ENCODE results near the gene CDC42BPB.
A peak's percentile ranks its signal among the peaks of the same experiment; 100 is the strongest.

The CDC42BPB gene, protein sequence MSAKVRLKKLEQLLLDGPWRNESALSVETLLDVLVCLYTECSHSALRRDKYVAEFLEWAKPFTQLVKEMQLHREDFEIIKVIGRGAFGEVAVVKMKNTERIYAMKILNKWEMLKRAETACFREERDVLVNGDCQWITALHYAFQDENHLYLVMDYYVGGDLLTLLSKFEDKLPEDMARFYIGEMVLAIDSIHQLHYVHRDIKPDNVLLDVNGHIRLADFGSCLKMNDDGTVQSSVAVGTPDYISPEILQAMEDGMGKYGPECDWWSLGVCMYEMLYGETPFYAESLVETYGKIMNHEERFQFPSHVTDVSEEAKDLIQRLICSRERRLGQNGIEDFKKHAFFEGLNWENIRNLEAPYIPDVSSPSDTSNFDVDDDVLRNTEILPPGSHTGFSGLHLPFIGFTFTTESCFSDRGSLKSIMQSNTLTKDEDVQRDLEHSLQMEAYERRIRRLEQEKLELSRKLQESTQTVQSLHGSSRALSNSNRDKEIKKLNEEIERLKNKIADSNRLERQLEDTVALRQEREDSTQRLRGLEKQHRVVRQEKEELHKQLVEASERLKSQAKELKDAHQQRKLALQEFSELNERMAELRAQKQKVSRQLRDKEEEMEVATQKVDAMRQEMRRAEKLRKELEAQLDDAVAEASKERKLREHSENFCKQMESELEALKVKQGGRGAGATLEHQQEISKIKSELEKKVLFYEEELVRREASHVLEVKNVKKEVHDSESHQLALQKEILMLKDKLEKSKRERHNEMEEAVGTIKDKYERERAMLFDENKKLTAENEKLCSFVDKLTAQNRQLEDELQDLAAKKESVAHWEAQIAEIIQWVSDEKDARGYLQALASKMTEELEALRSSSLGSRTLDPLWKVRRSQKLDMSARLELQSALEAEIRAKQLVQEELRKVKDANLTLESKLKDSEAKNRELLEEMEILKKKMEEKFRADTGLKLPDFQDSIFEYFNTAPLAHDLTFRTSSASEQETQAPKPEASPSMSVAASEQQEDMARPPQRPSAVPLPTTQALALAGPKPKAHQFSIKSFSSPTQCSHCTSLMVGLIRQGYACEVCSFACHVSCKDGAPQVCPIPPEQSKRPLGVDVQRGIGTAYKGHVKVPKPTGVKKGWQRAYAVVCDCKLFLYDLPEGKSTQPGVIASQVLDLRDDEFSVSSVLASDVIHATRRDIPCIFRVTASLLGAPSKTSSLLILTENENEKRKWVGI (N-terminal part only)

GRCh38 chr14:103057372-103058163, at the start of gene CDC42BPB:
Gene CDC42BPB, minus strand, starts transcription at chr14:103057549. Its CDS starts 376 bp downstream, at chr14:103057173.
- DNase-seq, result peak; percentile 83

DNA sequence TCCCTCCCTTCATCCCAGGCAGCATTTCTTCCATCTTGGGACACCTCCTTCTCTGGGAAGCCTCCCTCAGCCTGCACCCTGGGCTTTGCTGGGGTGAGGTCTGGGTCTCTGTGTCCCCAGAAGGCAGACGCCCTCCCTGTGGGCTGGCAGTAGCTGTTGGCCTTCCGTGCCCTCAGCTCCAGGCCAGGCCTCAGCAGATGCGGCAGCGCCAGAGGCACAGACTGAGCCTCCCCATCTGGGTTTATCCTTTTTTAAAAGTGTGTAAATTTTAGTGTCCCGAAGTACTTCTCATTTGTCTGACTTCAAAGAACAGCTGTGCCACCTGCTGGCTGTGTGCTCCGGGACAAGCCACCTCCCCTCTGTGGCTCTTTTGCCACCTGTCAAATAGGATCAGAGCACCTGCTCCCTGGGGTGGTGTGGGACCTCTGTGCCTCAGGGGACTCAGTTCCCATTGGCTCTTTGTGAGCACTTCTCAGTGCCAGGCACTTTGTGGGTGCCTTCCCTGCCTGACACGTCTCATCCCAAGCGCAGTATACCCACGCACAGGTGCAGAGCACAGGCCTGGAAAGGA, 48.3 kb upstream of the CDC42BPB start:
- DNase-seq, result peak; percentile 30

DNA sequence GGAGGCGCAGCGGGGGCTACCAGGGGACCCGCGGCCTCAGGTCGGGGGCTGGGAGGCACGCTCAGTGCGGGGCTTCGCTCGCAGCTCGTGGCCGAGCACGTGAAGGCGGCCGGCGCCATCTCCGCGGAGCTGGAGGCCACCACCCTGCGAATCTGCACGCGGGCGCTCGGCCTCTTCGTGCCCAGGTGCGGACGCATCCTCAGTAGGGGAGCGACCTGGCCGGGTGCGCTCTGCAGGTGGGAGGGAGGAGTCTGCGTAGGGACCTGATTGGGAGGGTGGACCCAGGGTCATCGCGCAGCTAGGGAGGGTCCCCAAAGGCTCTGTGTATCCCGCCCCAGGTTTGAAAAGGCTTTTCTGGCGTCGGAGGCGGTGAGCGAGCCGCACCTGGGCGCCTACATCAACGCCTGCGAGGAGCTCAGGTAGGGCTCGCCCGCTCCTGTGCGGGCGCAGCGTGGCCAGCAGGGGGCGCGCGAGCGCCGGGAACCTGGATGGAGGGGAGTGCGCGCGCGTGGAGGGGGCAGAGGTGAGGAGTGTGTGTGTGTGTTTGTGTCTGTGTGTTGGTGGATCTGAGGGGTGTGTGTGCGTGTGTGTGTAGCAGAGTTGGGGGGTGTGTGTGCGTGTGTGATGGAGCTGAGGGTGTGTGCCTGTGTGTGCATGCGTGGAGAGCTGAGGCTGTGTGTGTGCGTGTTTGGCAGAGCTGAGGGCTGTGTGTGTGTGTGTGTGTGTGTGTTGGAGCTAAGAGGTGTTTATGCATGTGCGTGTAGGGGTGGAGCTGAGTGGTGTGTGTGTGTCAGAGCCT, 47.5 kb upstream of the CDC42BPB start:
- peak; percentile 75 for DNase-seq

- no peak for DNase-seq
Measured at GRCh38 chr14:103104389-103104653, 47.0 kb upstream of the CDC42BPB start.

DNA sequence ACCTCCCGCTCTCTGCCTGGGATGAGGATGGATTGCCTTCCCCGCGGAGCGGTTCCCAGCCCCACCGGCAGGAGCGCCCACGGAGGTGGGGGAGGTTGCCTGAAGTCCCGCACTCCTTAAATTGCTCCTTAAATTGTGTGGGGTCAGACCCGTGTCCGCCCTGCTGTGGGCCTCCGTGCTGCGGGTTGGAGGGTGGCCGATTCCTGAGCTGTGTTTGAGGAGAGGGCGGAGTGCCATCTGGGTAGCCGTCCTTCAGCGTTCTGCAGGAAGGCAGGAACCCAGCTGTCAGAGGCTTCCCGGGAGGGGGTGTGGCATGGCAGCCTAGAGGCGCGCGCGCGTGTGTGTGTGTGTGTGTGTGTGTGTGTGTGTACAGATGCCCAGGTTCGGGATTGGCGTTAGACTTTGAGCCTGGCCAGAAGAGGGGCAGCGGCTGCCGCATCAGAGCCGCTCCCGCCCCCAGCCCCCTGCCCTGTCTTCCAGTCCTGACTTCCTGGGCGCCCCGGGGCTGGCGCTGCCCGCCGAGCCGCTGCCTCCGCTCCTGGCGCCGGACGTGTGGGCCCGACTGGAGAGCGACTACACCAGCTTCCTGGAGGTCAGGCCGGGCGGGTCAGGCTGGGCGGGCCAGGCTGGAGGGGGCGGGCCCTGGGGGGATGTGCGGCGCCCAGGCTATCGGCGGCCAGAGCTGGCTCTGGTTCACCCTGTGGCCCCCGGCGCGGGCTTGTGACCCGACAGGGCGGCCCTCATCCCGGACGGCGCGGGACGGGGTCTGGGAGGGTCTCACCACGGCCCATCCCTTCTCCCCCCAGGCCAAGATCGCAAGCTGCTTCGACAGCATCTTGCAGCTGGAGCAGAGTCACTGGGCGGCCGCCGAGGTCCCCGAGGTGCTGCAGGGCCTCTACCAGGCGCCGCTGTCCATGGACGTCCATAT, 46.4 kb upstream of the CDC42BPB start:
- peak; percentile 70 for DNase-seq

DNA sequence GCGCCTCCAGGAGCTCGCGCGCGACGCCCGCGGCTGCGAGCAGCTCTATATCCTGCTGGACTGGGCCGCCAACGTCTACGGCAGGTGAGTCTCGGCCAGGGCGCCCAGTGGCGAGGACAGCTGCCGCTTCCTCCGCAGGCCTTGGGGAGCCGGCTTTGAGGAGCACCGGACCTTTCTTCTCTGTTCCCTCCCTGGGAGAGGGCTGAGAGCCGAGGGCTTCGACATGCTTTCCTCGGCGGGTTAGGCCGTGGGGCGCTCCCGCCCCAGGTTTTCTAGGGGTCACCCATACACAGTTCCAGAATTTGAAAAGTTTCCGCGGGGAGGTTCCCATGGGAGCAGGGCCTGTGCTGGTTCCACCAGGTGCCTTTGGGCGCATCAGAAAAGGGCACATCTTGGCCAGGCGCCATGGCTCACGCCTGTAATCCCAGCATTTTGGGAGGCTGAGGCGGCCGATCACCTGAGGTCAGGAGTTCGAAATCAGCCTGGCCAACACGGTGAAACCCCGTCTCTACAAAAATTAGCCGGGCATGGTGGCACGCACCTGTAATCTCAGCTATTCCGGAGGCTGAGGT, 45.4 kb upstream of the CDC42BPB start:
- DNase-seq, result no peak

DNA sequence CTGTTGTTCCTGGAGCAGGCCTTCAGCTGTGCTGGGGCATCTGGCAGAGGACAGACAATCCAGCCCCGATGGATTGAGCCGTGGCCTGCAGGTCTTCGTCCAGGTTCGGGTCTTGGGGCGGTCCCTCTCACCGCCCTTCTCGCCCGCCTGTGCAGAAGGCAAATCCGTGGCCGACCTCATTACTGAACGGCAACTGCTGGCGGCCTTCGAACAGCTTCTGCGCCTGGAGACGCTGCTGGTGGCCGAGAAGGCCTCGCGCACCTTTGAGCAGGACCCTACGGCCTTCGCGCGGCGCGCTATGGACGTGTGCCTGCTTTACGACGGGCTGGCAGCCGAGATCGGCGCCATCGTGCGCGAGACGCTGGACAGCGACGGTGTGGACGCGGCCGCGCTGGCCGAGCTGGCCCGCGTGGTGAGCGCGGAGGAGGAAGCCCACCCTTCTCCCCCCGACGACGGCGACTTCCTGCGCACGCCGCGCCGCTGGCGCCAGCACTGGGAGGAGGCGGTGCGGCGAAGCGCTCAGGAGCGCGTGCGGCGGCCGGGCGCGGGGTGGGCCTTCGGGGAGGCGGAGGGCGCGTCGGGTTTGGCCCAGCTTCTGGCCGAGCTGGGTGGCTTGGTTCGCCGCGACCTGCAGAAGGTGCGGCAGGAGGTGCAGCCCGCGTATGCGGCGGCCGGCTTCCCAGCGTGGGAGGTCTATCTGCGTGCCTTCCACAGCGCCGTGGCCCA, 44.8 kb upstream of the CDC42BPB start:
- DNase-seq, result no peak

DNA sequence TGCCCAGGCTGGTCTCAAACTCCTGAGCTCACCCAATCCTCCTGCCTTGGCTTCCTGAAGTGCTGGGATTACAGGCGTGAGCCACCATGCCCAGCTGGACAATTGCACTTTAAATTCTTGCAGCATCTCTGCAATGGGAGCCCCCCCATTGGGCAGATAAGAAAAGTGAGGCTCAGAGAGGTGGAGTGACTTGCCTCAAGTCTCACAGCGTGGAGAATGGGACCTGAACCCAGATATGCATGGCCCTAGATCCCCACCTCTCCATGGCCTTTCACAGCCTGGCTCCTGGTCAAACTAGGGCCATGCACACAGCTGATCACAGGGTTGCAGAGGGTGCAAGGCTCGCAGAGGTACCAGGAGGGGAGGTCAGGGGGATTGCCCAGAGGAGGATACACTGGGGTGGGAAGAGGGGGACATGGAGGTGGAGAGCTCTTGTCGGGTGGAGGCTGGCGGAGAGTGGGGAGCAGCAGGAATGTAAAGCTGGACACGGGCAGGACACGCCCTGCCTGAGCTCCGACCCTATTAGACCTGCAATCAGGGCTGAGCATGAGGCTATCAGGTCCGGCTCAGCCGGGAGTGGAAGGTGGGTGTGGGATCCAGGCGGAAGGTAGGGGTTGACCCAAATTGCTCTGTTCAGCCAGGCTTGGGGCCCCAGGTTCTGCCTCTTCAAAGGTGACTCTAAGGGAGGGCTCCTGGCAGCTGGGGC, 44.1 kb upstream of the CDC42BPB start:
- DNase-seq, result no peak

DNA sequence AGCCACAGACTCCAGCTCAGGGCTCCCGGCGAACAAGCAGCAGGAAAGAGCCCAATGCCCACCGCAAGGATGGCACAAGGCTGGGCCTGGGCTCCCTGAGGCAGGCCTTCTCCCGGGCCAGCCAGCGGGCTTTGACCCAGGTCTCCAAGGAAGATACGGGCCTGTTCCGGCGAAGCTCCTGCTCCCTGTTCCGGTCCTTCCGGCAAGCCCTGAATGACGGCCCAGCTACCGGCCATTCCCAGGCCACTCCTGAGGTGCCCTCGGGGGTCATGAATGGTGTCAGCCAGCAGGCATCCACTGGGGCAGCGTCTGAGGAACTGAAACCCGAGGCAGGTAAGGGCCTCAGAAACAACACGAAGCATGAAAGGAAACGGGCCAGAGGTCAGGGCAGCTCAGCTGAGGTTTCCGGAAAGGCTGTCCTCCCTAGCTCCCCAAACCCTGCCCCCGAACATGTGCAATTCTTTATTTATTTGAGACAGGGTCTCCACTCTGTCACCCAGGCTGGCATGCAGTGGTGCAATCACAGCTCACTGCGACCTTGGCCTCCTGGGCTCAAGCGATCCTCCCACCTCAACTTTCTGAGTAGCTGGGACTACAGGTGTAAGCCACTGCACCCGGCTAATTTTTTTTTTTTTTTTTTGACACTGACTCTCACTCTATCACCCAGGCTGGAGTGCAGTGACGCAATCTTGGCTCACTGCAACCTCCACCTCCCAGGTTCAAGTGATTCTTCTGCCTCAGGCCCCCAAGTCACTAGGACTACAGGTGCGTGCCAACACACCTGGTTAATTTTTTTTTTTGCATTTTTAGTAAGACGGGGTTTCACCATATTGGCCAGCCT, 43.2 kb upstream of the CDC42BPB start:
- DNase-seq, result no peak

DNA sequence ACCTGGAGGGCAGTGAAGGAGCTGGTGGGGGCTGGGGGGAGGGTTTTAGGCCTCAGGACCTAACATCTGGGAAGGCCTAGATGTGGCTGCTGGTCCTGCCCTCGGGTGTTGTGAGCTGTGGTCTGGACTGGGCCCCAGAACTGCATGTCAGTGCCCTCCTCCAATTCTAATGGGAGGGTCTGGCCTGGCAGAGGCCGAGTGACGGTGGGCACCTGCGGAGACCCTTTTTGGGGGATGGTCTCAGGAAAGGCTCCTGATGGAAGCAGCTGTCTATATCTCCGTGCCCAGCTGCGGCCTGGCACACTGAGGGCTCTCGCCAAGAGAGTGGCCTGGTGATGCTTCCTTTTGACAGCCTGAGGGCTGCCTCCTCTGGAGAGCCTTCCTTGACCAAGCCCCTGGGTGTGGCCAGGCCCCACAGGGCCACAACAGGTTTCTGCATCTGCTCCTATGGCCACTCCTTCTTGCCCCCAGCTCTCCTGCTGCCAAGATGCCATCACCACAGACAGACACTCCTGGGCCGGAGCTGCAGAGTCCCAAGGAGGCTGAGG, 42.5 kb upstream of the CDC42BPB start:
- DNase-seq, result no peak

DNA sequence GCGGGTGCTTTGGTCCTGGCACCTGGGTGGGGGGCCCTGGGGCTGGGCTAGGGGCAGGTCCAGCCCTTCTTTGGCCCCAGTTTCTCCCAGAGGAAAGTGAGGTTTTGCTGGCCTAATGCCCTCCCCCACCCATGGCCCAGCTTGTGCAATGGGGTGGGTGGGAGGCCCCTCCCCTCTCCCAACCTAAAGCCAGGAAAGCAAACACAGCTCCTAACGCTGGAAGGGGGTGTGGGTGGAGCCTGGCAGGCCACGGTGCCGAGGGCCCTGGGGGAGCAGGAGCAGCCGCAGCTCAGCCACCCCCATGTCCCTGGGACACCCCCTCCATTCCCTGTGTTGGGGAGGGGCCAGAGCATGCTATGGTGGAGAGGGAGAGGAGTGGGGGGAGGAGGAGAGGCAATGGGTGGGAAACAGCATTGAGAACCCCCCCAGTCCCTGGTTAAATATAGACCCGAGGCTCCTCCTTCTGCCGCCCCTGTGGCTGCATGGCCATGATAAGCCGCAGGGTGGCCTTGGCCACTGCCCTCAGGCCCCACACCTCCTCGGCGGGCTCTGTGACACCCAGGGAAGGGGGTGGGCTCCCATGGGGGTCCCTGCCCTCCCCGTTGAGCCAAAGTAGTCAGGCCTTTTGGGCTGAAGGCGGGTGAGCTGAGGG, 41.9 kb upstream of the CDC42BPB start:
- no peak for DNase-seq

DNA sequence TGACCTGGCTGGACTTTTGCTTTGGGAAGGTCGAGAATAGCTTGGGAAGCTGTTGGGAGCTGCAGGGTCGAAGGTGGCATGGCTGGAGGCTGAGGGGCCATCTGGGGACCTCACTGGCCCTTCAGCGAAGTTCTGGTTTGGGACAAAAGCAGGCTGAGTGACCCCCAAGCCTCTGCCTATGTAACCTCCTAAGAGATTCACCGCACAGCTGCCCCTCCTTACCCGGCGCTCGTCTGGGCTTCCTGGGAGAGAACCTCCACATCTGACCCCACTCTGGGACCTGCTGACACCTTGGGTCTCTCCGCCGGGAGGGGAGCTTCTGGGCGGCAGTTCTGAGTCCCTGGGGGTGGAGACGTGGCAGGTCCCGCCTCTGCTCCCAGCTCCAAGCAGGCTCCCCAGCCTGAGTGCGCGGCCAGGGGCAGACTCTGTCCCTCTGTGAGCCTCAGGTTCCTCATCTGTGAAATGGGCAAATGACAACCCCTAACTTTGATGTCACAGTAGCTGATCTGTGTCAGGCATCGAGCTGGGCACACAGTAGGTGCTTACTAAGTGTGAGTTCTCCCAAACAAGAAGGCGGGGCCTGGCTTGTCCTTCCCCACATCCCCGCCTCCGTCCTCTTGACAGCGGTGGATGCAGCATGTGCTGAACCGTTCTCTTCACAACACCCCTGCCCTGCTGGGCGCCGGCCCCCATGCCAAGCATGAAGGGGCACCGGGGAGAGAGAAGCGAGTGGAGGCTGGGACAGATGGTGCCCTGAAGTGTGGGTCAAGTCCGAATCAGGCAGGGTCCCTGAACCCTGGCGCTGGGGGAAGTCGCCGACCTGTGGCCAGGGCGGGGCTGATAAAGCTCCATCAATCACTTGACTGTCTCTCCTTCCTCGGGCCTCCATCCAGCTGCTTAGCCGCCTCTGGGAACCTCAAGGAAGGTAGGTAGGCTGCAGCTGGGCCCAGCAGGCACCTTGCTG, 40.9 kb upstream of the CDC42BPB start:
- DNase-seq, result no peak

GRCh38 chr14:103097244-103097993, 40.1 kb upstream of the CDC42BPB start:
- no peak for DNase-seq

- no peak for DNase-seq
Measured at GRCh38 chr14:103096387-103096786, 39.0 kb upstream of the CDC42BPB start.
